Islet of Langerhans (tissue), 1 donor: ENCODE data around the gene FBXL17.

Source experiments
- FAIRE-seq: peaks from one replicate; lab custom pipeline; 2011; peaks lifted over from hg19 to GRCh38; lab: Jason Lieb, UNC

FBXL17 gene

DNA sequence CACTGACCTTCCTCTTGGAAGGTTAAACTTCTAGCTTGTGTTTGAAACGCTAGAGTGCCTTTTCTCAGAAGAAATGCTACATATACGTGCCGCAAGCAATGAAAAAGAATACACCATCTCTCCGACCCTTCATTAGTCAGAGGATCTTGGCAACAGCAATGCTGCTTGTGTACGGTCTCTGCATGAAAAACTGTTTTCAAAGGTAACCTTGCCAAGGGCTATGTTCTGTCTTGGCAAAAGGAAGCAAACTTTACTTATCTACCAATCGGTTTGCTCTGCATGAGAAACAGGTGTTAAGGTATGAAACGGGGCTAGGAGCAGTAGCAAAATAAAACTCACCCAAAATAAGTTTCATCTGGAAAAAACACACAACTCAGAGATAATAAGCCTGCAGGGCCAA lies 297.8 kb downstream of the FBXL17 start:
- no peak for FAIRE-seq

DNA sequence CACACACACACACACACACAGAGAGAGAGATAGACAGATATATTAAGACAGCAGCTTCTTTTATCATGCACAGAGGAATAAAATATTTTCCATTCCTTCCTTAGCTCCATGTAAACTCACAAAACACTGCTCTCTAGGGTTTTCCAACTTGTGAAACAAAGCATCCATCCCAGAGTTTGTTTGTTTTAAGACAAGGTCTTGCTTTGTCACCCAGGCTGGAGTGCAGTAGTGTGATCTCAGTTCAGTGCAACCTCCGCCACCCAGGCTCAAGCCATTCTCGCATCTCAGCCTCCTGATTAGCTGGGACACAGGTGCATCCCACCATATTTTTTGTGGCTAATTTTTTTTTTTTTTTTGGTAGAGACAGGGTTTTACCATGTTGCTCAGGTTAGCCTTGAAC lies 298.7 kb downstream of the FBXL17 start:
- FAIRE-seq = no peak

DNA sequence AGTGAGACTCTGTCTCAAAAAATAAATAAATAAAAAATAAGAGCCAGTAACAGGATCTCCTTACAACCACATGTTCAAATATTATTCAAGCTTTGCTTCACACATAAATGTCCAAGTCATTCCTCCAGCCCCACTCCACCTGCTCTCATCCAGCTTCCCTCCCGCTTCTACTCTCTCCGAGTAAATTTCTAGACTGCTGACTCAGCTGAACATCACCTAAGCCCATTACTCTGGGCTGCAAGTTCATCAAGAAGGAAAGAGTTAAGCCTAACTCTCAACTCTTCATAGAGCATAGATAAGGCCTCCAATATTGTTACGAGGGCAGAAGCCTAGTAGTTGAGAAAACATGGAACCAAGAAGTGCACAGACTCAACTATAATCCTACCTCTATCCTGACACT lies 300.2 kb downstream of the FBXL17 start:
- FAIRE-seq = no peak

DNA sequence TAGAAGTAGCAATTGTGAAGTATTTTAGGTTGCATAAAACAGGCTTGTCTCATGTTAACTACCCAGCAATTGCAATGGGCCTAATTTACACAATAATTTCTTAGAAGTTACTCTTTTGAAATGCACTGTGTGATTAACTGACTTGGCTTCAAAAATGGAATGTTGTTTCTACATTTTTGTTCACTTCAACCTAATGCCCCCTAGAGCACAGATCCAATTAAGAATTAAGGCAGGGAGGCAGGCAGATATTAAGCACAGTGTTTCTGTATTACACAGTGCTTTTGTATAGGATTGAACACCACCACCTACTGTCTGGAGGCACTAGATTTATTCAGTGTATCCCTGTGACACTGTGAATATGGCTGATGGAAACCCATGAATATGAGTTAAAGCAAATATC lies 302.1 kb downstream of the FBXL17 start:
- FAIRE-seq = no peak

DNA sequence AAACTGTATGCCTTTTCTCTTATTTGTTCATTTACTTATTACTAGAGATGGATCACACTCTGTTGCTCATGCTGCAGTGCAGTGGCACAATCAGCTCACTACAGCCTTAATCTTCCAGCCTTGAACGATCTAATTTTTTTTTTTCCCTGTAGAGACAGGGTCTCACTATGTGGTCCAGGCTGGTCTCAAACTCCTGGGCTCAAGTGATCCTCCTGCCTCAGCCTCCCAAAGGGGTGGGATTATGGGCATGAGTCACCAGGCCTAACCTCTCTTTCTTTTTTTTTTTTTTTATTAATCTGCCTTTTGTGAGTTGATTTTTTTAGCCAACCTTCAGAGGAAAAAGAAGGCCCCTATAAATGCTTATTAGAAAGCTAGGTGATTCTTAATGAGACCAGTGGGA lies 303.0 kb downstream of the FBXL17 start:
- FAIRE-seq = no peak

DNA sequence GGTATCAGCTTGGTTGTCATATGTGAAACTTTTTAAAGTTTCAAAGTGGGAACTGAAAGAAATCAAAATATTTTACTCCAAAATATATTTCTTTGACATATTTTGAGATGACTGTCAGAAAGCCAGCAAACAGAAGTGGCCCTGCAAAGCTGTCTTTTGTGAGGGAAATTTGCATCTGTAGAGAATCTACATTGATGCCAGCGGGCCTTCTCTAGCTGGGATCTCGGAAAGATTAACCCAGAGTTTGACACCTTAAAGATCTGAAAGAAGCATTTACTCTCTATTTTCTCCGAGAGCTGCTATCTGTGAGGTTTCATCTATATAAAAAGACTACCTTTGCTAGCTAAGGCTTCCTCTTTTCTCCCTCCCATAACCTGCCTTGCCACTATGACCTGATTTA lies 303.6 kb downstream of the FBXL17 start:
- FAIRE-seq = no peak

DNA sequence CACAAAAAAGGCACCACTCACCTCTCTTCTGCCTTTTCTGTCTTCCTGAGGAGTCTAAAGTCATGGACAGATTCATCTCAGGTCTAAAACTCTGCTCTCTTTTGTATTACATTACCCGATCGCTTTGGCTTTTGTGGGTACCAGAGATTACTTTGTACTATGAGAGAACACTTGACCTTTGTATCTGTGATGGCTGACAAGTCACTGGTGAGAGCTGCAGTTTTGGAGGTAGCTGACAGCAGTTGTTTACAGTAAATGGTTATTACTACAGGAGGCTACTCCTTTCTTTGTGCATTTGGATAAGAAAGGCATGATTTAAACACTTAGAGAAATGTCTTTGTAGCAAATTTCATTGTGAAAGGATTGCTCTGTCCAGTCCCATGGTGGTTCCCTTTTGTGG lies 307.3 kb downstream of the FBXL17 start:
- FAIRE-seq = peak; percentile 58

DNA sequence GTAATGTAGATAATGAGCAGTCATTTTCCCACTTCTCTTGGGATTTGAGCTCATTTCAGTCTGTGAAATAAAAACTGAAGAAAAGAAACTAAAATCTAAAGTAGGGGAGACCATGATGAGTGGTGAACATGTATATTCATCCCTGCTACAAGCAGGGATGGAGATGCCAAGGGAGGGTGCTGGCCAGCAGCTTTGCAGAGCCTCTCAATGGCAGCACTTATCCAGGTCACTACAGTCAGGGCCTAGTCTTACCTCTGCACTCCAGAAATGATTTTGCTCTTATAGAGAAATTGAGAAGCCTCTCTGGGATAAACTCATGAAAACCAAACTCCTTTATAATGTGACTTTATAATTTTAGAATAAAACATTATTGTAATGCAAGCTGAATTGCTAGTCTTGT lies 317.6 kb downstream of the FBXL17 start:
- FAIRE-seq = no peak

DNA sequence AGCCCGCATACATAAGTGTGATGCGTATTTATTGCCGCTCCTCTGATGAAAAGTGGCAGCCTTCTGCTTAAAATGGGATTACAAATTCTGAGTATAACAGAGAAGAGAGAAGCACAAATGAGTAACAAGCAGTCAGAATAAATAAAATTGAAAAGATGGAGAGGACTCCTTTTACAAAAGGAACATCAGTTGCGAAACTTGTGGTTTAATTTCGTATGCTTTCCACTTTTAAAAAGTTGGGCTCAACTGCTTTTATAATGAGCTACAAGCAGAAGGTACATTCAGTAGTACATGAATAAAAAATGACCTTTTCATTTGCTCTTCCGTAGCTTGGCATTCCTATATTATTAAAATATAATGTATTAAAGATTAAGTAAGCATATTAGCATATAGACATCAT lies 320.0 kb downstream of the FBXL17 start:
- no peak for FAIRE-seq

DNA sequence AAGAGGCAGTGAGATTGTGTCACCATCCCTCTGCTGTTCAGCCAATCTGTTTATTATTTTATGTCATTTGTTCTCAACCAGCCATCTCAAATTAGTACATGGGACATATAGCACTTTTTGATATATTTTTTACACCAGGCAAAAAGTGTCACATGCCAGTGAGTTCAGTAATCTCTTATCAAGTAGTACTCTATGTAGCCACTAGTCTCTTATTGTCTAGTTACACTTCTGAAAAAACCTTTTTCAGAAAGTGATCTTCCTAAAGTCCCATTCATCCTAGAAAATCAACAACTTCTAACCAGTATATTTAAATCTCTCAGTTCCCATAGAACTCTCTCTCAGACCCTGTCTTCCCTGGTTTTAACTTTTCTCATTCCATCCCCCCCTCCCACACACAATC lies 321.6 kb downstream of the FBXL17 start:
- no peak for FAIRE-seq

DNA sequence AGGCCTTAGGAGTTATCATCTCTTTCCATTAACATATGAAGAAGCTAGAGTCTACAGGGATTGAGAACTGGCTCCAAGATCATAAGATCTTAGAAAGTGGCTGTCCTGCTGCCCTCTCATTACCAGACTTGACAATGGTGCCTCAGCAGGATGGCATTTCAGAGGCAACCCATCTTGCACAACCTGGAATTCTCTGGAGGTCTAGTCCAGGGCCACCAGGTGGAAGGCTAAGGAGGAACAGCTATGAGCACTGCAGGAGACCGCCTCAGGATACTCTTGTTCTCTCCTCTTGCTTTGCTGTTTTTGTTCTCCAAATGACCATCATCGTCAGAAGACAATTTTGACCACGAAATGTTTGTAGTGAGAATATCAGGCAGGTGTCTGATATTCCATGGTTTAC lies 322.6 kb downstream of the FBXL17 start:
- FAIRE-seq = no peak

DNA sequence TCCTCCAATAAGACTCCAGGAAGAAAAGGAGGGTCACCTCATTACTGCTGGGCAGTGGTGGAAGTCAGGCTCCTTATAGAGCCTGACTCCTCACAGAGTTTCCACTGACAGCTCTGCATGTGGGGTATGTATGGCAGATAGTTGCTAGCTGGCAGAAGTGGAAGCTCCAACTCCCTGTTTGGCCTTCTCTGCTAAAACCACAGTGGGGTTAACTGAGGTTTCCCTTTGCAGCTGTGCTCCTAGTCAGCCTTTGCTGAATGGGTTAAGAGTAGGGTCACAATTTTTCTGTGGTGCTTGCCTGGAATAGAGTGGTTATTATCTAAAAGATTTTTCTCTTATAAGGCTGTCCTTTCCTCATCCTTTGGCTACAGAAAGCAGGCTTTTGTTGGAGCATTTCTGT lies 327.5 kb downstream of the FBXL17 start:
- FAIRE-seq = no peak

DNA sequence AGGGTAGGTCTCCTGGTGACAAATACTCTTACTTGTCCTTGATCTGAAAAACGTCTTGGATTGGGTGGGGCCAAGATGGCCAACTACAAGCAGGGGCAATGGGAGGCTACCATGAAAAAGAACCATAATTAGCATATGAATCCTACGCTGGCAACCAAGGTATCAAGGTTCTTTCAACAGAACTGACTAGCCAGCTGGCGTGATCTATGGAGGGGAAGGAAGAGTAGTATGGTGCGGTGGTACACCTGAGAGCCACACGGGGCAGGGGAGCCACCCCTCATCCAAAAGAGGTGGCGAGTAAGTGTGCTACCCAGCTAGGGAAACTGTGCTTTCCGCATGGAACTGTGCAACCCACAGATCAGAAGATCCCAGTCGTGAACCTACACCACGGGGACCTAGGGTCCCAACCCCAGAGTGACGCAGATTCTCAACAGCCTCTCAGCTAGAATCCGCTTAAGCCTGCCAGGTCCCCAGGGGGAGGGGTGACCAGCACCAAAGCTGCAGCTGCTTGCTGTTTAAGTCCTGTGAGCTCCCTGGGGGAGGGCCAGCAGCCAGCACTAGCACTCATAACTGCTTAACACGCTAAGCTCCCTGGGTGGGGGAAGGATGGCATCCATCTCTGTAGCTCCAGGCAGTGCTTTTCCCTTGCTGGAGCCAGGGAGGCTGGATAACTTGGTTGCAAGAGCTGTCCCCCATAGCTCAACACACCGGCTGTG lies 334.8 kb downstream of the FBXL17 start:
- no peak for FAIRE-seq

DNA sequence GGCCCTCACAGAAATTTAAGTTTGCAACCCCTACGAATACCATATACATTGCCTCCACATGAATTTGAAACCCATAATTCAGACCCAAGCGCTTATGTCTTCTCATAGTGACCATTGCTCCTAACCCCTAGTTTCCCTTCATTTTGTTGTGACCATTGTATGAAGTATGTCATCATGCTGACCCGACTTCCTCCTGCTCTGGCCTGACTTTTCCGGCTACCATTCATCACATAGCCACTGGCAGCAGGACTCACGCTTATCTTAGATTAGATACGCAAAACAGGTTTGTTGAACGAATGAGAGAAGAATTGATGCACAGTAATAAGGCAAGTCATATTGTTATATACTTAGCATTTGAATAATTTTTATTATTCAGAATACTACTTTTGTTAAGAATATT lies 345.4 kb downstream of the FBXL17 start:
- no peak for FAIRE-seq

DNA sequence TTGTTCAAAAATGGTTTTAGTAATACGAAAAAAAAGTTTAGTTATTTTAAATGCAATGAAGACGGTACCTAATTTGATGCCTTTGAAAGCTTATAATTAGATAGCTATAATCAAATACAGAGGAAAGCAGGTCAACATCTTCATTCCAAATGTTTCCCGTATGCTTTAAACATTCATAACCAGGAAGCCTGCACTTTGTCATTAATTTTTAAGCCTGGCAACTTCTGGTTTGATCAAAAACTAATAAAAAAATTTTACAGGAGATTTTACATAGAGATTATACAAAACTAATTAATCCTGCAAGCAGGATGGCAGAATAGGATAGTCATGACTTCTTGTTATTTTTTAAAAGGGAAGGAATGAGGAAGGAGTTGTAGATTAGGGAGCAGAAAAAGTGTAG lies 353.0 kb downstream of the FBXL17 start:
- FAIRE-seq = peak; percentile 36

DNA sequence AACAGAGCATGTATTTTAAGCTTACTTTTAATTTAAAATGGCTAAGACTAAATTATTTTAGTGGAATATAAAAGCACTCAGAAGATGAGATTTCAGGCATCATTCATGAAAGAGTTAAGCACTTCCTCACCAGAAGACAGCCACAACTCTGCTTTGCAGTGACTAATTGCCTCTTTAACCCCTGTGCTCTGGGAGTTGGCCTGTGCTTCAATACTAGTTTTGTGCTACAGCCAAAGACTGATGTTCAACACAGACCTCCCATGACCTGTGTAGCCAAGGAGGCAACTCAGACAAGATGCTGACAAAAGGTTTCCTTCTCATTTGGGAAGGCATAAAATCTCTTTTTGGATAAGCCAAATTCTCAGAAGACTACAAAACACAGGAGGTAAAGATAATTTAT lies 353.5 kb downstream of the FBXL17 start:
- no peak for FAIRE-seq

DNA sequence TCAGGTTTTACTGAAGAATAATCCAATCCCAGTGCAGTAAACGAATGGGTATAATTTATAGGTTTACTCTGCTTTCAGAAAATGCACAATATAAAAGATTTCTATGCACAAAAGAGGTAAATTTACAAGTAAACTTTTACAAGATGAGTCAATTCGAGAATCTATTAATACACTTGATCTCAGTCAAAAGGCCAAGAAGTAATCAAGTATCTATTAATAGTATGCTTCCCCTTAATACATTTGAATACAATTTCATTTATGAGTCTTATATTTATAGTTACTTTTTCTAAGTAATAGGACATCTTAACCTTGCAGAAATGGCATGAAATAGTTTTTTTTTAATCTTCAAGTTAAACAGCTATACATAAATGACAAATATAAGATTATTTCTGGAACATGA lies 355.9 kb downstream of the FBXL17 start:
- no peak for FAIRE-seq

DNA sequence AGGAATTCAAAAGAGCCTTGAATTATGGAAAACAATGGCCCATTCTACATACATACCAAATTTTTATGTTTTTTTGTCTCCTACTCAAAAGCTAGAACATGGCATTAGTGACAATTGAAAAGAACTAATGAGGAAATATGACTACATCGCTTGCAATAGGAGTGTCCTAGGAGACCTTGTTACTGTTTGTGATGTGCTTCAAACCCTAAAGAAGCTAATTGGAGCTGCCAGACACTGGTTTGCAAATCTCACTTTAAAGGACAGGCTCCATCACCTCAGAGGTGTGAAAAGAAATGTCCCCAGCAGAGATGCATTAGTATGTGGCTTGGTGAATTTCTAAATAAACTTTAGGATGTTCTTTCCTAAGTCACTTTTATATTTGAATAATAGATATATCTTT lies 356.9 kb downstream of the FBXL17 start:
- no peak for FAIRE-seq

DNA sequence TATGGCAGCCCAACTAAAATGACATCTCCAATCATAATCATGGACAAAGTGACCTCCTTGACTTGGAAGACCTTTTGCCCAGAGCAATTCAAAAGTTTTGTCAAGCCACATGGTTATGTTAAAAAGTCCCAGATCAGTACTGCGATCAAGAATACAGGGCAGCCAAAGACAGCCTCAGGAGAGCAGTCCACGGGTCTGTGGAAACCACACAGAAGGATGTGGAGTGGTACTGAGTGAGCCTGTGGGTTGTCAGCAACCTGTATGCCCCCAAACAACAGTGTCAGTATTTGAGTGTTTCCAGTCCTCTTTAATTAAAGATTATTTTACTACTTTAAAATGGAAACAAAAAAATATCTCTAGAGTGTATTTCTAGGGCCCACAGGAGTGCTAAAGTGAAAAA lies 365.8 kb downstream of the FBXL17 start:
- no peak for FAIRE-seq

DNA sequence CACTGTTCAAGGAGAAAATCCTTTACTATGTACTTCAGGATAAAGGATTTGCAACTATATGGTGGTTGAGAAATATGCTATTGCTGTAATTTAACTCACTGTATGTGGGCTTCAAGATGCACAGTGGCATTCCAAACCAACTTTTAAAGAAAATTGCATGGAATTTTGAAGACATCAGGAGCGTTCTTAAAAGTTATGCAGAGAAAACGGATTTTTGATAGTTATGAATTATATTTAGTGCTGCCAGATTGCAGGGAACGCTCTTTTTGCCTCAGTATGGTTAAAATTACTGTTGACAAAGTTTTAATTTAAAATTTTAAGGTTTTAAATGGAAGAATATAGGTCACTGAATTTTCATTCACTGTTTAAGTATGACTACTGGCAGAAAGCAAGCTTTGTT lies 375.1 kb downstream of the FBXL17 start:
- no peak for FAIRE-seq

DNA sequence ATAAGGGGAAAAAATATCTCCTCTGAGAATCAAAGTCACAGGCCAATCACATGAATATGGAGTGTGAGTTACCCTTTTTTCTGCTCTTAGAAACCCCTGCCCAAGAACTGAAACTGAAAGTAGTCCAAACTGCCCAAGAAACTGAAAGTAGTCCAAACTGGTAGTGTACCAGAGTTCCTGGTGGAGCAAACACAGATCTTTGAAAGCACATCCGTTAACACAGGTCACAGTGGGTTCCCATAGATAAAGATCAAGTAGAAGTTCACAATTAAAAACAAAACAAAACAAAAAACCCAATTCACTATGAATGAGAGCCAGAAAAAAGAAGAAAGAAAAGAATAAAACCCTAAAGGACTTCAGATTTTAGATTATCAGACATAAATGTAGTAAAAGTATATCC lies 378.7 kb downstream of the FBXL17 start:
- peak; percentile 74 for FAIRE-seq

DNA sequence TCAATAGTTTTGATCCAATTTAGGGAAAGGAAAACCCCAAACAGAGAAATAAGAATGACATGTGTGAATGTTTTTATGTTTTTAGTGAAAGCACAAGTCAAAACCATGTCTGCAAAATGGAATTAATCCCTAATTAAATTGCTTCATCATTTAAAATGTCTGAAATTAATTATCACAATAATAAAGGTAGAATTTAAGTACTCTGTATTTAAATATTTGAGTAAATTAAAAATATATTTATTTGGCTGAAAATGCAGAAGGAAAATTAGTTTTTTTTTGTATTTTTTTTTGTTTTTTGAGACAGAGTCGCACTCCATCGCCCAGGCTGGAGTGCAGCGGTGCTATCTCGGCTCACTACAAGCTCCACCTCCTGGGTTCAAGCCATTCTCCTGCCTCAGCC lies 380.7 kb downstream of the FBXL17 start:
- FAIRE-seq = no peak

DNA sequence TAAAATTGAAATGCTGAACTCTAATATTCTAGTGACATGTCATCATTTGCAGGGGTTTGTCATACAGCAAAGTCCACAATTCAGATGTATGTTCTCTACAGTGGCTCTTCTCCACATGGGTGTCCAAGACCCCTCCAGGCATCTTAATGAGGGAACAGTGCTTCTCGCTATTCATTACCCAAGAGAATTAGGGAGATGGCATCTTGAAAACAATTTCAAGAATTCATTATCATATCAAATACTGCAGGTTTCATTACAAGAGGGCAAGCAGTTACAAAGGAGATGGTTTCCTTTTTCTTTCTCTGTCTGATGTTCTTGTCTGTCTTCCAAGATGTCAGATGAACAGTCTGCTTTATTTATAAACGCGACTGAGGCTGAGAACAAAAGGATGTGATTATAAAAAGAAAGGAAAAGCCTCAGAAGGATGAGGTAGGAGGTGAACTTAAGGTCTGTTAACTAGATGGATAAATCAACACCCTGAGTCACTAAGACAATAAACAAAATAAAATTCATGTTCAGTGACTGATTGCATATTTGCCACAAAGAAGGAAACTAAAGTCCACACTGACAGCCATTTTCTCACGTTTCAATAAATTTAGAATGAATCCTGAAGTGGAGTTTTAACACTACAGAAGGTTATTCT lies 384.4 kb downstream of the FBXL17 start:
- peak; percentile 69 for FAIRE-seq

DNA sequence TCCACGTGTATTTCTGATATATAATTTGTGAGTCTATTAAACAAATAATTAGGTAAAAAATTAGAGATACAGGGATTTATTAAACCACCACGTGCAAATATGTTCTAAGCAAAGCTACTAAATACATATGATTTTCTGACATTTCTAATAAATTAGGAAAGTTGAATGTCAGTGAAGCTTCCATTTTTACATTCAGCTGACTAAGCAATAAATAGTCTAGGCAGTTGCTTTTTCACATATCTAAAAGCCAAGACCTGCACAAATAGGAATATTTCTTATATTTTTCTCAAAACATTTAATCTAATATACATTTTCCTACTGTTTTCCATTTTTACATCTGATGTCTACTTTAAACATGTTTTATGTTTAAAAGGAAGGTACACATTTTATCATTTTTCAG lies 388.6 kb downstream of the FBXL17 start:
- FAIRE-seq = no peak
